DMS153 treated with DMSO at 0.1 percent for 48 hours (cell line): Measurements from ENCODE around the gene RMRP.
"Not testable (repeated sequence)": the region's sequence is repeated elsewhere in the genome, so short reads cannot be mapped to it uniquely, and the experiment has no call there.

Experiments used
- DNase-seq: peaks from one replicate; lab custom pipeline; 2025; ENCODE audit not compliant: unreplicated experiment; lab: John Stamatoyannopoulos, UW

Gene RMRP

DNA sequence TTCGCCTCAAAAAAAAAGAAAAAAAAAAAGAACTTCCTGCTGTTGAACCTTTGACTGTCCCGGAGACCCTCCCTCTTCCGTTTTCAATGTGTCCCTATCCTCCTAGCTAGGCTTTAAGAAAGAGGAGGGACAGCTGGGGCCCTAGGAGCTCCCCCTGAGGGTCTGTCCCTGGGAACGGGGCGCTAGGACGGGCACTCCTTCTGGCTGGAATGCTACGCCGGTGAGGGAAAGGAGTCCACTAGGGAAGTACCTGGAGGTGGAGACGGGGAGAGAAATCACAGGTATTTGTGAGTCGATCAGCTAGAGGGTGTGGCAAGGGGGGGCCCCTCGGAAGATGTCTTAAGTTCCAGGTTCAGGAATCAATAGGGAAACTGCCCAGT, 11.7 kb downstream of the RMRP start:
- DNase-seq: peak; percentile 44

DNA sequence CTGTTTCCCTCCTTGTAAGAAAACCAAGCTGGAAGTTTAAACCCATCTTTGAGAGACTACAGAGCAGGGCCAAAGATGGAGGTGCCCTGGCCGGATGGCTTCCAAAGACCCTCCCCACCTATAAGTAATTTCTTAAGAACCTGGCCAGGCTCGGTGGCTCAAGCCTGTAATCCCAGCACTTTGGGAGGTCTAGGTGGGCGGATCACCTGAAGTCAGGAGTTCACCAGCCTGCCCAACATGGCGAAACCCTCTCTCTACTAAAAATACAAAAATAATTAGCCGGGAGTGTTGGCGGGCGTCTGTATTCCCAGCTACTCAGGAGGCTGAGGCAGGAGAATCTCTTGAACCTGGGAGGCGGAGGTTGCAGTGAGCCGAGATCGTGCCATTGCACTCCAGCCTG, 12.1 kb downstream of the RMRP start:
- not testable (repeated sequence) for DNase-seq

DNA sequence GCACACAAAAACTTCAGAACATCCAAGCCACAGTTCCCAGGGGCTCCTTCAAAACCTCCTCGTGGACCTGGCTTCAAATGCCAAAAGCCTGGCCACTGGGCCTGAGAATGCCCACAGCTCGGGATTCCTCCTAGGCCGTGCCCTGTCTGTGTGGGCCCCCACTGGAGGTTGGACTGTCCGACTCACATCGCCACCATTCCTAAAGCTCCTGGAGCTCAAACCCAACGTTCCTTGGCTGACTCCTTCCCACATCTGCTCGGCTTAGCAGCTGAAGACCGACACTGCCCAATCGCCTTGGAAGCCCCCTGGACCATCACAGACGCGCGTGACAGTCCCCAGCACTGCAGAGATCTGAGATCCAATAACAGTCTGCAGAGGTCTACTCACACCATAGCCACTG, 14.8 kb downstream of the RMRP start:
- DNase-seq: no peak

DNA sequence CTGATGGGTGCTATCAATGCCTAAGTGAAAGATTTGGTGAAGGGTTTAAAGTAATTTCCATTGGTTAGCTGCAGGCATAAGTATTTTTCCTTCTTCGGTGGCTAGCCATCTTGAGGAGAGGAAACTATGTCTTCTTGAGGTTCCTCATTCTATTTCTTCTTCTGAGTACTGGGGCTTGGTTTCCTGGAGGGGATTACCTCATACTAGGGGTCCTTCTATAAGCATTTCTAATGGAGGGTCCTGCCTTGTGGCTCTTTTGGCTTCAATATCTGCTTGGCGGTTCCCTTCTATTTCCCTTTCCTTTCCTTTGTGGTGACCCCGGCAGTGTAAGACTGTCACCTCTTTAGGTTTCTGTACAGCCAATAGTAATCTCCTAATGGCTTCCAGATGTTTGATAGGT, 16.3 kb downstream of the RMRP start:
- not testable (repeated sequence) for DNase-seq

DNA sequence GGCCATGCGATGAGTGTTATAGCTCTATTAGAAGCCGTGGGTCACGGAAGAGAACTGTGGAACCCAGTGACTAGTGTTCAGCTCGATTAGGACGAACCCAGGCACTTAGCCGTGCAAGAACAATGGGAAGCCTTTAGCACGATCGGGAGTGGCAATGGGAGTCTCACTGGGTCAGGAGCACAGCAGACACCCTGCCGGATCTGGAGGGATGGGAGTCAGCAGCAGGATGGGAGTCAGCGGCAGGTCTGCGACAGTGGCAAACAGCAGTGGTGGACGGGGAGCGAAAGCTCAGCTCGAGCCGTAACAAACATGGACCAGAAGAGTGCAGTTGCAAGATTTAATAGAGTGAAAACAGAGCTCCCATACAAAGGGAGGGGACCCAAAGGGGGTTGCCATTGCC, 17.4 kb downstream of the RMRP start:
- not testable (repeated sequence) for DNase-seq

DNA sequence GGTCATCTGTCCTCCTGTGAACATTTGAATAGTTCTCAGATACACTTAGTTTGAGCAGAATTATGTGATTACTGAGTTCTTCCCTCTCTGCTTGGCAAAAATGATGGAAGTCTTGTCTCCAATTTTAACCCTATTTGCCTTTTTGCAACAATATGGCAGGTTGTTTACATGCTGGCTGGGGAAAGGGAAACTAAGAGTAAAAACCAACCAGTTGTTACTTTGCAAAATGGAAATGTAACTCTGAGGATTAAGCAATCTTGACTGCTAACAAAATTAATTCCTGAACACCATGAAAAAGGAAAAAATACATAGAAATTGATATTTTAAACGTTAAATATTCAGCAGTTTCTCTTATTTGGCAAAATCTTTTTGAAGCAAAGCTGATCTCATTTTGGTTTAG, 18.2 kb downstream of the RMRP start:
- no peak for DNase-seq

DNA sequence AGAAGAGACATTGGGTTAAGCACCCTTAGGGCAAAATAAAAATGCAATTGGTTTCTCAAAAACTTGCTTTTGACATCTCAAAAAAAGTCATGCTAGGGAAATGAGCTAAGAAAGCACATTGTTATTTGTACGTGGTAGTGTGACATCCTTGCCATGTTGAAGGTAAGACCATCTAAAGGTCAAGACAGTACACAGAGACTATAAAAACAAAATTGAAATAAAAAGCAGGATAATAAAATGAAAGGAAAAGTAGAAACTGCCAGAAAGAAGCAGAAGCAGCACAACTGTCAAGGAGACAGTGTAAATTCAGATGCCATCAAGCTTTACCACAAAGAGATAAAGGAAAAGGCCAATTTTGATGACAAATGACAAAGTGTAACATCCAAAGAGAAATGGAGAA, 18.6 kb downstream of the RMRP start:
- not testable (repeated sequence) for DNase-seq

DNA sequence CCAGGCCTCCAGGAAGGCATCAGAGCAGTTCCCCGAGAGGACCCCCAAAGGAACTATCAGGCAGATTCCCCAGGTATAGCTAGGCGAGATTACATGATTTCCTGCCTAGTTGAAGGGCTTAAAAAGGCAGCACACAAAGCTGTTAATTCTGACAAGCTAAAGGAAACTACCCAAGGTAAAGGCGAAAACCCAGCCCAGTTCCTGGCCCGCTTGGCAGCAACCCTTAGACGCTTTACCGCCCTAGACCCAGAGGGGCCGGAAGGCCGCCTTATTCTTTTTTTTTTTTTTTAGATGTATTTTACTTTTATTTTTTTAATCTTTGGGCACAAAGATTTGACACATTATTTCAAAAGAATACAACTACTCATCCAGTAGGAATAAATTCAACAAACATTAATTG, 19.1 kb downstream of the RMRP start:
- DNase-seq: not testable (repeated sequence)

DNA sequence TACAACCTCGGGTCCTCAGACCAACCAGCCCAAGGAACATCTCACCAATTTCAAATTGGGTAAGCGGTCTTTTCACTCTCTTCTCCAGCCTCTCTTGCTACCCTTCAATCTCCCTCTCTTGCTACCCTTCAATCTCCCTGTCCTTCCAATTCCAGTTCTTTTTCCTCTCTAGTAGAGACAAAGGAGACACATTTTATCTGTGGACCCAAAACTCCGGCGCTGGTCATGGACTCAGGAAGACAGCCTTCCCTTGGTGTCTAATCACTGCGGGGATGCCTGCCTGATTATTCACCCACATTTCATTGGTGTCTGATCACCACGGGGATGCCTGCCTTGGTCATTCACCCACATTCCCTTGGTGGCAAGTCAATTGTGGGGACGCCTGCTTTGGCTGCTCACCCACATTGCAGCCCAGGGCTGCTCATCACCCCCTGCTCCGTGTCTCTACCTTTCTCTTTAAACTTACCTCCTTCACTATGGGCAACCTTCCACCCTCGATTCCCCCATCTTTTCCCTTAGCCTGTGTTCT, 20.3 kb downstream of the RMRP start:
- DNase-seq: not testable (repeated sequence)

DNA sequence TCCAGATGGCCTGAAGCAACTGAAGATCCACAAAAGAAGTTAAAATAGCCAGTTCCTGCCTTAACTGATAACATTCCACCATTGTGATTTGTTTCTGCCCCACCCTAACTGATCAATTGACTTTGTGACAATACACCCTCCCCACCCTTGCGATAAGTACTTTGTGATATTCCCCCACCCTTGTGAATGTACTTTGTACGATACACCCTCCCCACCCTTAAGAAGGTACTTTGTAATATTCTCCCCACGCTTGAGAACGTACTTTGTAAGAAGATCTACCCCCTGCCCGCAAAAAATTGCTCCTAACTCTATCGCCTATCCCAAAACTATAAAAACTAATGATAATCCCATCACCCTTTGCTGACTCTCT, 21.0 kb downstream of the RMRP start:
- not testable (repeated sequence) for DNase-seq

DNA sequence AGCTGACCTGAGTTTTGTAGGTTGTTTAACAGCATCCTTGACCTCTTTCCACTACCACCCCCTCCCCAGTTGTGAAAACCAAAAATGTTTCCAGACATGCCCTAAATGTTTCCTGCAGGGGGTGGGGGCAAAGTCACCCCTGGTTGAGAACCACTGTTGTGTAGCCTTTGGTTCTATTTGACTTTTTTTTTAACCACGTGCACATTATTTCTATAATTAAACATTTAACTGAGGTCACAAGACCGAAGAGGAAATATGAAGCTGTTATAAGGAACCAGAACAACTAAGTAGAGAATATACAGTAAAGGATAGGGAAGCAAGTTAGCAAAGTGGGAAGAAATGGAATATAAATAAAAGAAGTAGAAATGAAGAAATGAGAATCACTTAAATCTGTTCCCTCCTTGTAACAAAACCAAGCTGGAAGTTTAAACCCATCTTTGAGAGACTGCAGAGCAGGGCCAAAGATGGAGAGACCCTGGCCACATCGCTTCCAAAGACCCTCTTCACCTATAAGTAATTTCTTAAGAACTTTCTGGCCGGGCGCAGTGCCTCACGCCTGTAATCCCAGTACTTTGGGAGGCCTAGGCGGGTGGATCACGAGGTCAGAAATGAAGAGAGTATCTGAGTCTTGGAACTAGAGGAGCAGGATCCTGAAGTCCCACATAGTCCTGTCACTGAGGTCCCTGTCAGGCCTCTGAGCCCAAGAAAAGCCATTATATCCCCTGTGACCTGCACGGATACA, 21.5 kb downstream of the RMRP start:
- DNase-seq: no peak

DNA sequence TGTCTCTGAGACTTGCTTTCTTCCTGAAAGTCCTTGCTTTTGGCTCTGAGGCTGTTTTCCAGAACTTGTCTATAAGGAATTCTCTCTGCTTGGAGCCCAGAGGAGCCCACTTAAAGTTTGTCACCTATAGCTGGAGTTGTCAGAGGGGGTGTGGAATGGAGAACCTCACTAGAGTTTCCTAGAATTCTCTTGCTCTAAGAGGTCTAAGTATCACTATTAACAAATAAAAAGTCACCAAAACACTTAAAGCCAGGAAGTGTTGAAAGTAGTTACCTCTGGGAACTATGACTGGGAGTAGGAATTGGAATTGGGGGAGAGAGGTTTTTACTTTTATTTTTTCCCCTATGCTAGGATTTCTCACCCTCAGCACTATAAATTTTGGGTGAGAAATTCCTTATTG, 22.1 kb downstream of the RMRP start:
- no peak for DNase-seq

DNA sequence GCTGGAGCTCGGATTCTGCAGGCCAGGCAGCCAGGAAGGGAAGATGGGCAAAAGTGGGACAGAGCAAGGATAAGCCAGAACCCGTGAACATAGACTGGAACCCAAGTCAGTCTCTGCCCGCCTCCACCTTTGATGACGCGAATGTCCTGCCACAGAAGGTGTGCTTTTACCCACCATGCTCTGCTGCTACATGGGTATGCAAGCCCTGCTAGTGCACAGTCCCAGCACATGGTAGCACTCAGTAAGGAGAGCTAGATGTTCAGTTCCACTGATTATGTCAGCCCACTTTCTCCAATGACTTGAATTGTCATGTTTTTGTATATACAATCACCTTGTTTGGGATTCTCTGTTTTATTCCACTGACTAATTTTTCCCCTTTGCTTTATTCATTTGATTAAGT, 28.2 kb downstream of the RMRP start:
- no peak for DNase-seq

DNA sequence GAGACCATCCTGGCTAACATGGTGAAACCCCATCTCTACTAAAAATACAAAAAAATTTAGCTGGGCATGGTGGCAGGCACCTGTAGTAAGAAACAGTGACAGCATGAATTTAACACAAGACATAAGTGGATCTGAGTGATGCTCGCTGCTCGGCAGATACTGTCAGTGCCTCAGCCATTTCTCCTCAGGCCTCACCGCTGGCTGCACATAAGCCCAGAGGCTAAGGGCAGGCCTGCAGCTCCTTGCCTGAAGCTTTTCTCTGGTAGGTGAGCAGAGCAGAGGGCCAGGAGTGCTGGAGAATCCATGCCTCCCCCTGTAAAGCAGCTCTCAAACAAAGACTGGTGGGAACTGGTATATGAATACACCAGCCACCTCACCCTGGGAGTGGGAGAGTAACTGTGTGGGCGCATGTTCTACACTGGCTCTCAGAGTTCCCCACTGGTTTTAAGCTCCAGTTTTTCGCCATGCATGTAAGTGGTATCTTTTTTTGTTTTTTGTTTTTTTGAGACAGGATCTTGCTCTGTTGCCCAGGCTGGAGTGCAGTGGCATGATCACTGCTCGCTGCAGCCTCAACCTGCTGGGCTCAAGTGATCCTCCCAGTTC, 29.3 kb downstream of the RMRP start:
- no peak for DNase-seq

DNA sequence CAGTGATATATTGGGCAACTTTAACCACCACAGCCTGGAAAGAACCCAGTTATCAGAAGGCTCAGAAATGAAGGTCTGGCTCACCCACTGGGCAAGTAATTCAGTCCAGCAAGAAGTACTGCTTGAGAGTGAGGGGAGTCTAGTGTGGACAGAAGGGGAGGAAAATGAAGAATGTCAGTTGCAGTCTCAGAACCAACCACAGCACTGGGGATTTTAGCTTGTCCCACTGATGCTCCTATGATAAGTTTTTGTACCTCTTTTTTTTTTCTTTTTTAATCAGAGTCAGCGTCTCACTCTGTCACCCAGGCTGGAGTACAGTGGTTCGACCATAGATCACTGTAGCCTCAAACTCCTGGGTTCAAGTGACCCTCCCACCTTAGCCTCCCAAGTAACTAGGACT, 30.2 kb downstream of the RMRP start:
- no peak for DNase-seq

DNA sequence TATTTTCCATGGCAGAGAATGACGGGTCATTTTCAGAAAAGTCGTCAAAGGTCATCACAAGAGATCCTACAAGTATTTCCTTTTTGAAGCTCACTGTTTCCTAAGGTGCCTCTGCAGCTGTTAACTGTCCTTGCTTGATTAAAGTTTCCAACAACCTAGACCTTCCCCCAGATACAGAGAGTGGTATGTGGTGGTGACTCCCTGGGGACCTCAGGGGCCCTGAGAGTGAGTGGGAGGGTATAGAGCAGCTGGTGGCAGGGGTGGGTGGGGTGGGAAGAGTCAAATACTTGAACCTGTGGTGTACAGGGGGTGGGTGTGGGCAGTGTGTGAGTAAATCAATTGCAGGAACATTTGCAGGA, 38.0 kb downstream of the RMRP start:
- no peak for DNase-seq

DNA sequence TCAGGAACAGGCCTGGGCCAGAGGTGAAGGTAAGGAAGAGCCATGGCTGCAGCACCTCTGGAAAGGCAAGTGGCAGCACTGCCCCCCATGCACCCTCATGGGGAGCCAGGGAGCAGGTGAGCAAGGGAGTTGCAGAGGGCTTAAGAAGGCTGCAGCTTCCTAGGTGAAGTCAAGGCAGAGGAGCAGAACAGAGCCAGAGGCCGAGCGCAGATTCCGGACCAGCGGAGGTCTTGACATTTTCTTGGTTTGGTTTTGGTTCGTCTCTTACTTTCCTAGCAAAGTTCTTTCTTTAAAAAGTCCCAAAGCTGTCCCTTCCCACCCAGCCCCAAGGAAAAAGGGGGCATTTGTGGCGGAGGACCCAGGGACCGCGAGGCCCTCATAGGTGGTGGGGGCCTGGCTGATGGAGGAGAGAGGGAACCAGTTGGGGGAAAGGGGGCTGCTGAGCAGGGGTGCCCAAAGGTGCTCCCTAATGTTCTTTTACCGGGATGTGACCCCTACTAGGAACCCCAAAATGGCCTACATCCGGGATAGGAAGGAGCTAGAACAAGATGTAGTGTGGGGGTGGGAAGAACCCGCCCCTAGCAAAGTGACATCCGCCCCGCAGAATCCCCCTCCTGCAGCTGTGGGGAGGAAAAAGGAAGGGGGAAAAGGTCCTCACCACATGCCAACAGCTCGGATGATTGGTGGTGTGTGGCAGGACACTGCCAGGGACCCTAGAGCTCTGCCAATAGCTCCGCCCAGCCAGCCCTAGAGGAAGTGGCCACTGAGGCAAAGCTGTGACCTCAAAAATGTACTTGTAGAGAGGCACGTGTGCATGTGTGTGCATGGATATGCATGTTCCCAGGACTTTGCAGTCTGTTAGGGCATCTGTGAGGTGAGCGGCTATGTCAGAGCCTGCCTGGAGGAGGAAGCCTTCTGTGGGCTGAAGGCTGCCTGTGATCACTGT, 38.7 kb downstream of the RMRP start:
- DNase-seq: no peak

DNA sequence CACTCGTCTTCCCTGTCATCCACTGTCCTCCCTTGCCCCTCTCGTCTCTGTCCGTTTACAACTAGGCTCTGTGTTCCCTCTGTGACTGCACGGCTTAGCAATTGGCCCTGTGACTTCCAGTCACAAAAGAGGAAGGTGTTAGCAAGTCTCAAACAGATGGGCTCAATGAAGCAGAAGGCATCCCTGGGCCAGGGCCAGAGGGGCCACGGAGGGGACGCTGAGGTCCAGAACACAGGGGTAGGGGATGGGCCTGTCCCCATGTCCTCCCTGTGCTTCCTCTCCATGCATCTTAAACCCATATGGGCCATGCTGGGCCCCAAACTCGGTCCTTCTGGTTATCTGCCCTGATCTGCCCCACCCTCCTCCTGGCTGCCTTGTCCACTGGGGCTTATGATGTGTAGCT, 39.5 kb downstream of the RMRP start, which contains the start of gene CD72:
Gene CD72 (minus strand): TSS at position 89 of the 403 bp plus-strand sequence. CDS start 110 bp downstream, outside the sequence.
- no peak for DNase-seq

DNA sequence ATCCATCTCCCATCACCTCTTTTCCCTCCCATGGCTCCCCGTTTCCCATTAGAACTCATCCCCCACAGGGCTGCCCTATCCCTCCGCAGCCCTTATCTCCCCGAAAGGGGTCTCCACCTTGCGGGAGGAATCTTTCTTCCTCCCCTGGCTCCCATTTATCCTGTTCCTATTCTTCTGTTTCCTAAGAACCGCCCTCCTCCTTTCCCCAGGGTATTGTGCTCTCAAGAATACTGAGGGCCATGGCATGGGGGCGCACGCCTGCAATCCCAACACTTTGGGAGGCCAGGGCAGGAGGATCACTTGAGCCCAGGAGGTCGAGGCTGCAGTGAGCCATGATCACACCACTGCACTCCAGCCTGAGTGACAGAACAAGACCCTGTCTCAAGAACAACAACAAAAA, 40.3 kb downstream of the RMRP start:
- no peak for DNase-seq

DNA sequence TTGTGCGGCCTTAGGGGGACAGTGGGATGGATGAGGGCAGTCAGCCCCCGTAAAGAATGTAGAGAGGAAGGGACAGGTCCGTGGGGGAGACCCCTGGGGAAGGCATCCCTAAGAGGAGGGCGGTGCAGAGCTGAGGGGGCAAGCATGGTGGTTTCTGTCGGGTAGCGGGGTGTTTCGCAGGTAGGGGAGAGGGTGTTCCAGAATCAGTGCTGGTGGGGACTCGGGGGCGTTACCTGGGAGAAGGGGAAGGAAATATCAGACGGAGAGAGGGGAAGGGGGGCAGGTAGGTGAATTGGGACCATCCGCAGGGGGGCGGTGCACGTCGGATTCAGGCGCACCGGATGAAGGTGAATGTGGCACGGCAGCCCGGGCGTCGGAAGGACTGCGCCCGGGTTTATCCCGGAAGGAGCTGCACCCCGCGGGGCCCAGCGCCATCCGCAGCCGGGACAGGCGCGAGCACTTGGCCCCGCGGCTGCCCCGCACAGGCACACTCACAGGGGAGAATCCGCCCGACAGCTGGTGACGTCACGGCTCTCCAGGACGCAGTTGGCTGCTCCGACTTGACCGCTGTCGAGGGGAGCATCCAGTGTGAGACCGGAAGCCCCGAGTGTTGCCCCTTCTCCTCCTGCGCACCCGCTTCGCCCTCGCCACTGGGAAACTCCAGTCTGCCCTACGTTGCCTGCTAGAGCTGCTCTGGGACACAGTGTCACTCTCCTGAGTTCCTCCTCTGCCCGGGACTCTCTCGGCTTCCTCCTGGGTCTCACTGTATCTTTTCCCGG, 40.9 kb downstream of the RMRP start:
- DNase-seq: peak; percentile 53
